BE2C (cell line): ENCODE measurements around the gene CHRNA4.

Experiments used
- DNase-seq: peaks from one replicate; pipeline ENCODE4 v3.0.0-alpha.2; 2020
- H3K27me3 ChIP-seq: fragments of 250-450 bp; sonication (Bioruptor Pico); 2 replicates; pipeline ENCODE4 v1.5.1; 2020; ENCODE audit warnings: mild to moderate bottlenecking
- H3K36me3 ChIP-seq: fragments of 250-450 bp; sonication (Bioruptor Pico); 2 replicates; pipeline ENCODE4 v1.5.1; 2020; ENCODE audit warnings: mild to moderate bottlenecking
- H3K4me1 ChIP-seq: fragments of 250-450 bp; sonication (Bioruptor Pico); 2 replicates; pipeline ENCODE4 v1.5.1; 2020
- H3K4me3 ChIP-seq: 2 replicates; pipeline ENCODE4 v1.5.1; 2011; ENCODE audit warnings: low read depth, low read length
- H3K9me3 ChIP-seq: fragments of 250-450 bp; sonication (Bioruptor Pico); 2 replicates; pipeline ENCODE4 v1.5.1; 2020
- CTCF ChIP-seq: IDR thresholded peaks from 2 replicates; pipeline ENCODE4 v1.5.1; 2012; ENCODE audit warnings: mild to moderate bottlenecking, low read depth, low read length

Gene CHRNA4

GRCh38 chr20:63334356-63334755 is 26.8 kb downstream of the CHRNA4 start:
- Histone ChIP-seq H3K4me3 (no peak overlapping the region), H3K36me3 (no peaks in the 10 kb centered on the region), H3K27me3 (peaks cover 29% of the 10 kb centered on the region), H3K4me1 (no peaks in the 10 kb centered on the region), H3K9me3 (no peaks in the 10 kb centered on the region; the same call in 1 of the 2 replicates)
- DNase-seq = no peak
- no peak for TF ChIP-seq CTCF

GRCh38 chr20:63333241-63333836 is 27.8 kb downstream of the CHRNA4 start:
- Histone ChIP-seq H3K36me3 (no peaks in the 10 kb centered on the region), H3K27me3 (peaks cover 24% of the 10 kb centered on the region), H3K9me3 (no peaks in the 10 kb centered on the region; the same call in 1 of the 2 replicates), H3K4me3 (no peak overlapping the region), H3K4me1 (no peaks in the 10 kb centered on the region)
- TF ChIP-seq CTCF = no peak
- DNase-seq = no peak

GRCh38 chr20:63332488-63333240 is 28.5 kb downstream of the CHRNA4 start:
- no peak for TF ChIP-seq CTCF
- no peak overlapping the region for H3K4me3 ChIP-seq
- no peaks in the 10 kb centered on the region; the same call in 1 of the 2 replicates for H3K9me3 ChIP-seq

GRCh38 chr20:63331741-63332400 is 29.3 kb downstream of the CHRNA4 start:
- Histone ChIP-seq H3K4me3 (no peak overlapping the region), H3K36me3 (no peaks in the 10 kb centered on the region), H3K9me3 (no peaks in the 10 kb centered on the region; the same call in 1 of the 2 replicates), H3K27me3 (peaks cover 10% of the 10 kb centered on the region), H3K4me1 (no peaks in the 10 kb centered on the region)
- no peak for DNase-seq
- no peak for TF ChIP-seq CTCF

More at GRCh38 chr20:63332488-63333240, 28.5 kb downstream of the CHRNA4 start:
- H3K4me1 ChIP-seq = no peaks in the 10 kb centered on the region
- no peak for DNase-seq
- H3K27me3 ChIP-seq = peaks cover 18% of the 10 kb centered on the region
- H3K36me3 ChIP-seq = no peaks in the 10 kb centered on the region

- TF ChIP-seq CTCF = no peak
- Histone ChIP-seq H3K9me3 (no peaks in the 10 kb centered on the region; the same call in 1 of the 2 replicates), H3K4me3 (no peak overlapping the region), H3K27me3 (0 out of 2 replicates have a peak, but pooled peaks cover 1% of the 10 kb centered on the region), H3K4me1 (no peaks in the 10 kb centered on the region), H3K36me3 (no peaks in the 10 kb centered on the region)
- no peak for DNase-seq
These were observed 30.2 kb downstream of the CHRNA4 start for GRCh38 chr20:63330940-63331339.
